GM13976 (cell line): Measurements from ENCODE around the gene MEN1.
"Not testable (repeated sequence)": the region's sequence is repeated elsewhere in the genome, so short reads cannot be mapped to it uniquely, and the experiment has no call there.

ENCODE experiments used
- DNase-seq: peaks from one replicate; pipeline ENCODE4 v3.0.0; 2012; ENCODE audit warnings: low spot score
- CTCF ChIP-seq: IDR thresholded peaks from 2 replicates; pipeline ENCODE4 v1.5.1; 2012; ENCODE audit warnings: borderline replicate concordance, mild to moderate bottlenecking; ENCODE audit not compliant: insufficient read depth; ENCODE audit errors: extremely low read depth, missing control alignments, control extremely low read depth
- in situ Hi-C: fragments of 300-500 bp; cut with MboI; formaldehyde crosslinking; loops from one replicate; pipeline ENCODE4 v1.12.0; 2022; ENCODE audit warnings: low sequenced_read_pairs, mixed read lengths, inconsistent platforms; ENCODE audit not compliant: unreplicated experiment

Gene MEN1

GRCh38 chr11:64817476-64817875 lies 7.1 kb upstream of the MEN1 start:
- in situ Hi-C loops = no loop called here
- TF ChIP-seq CTCF = no peak
- DNase-seq = no peak

- DNase-seq, in situ Hi-C loops: not testable (repeated sequence)
Measured at GRCh38 chr11:64815433-64815832, 5.1 kb upstream of the MEN1 start.

GRCh38 chr11:64814712-64815187 lies 4.4 kb upstream of the MEN1 start:
- in situ Hi-C loops = no loop called here
- DNase-seq = no peak
- no peak for TF ChIP-seq CTCF

GRCh38 chr11:64813826-64814225 lies 3.5 kb upstream of the MEN1 start:
- in situ Hi-C loops = no loop called here
- DNase-seq = no peak
- TF ChIP-seq CTCF = no peak

GRCh38 chr11:64810891-64811272 lies 531 bp upstream of the MEN1 start:
- in situ Hi-C loops = no loop called here
- TF ChIP-seq CTCF = no peak
- DNase-seq = no peak

- in situ Hi-C loops = no loop called here
- no peak for TF ChIP-seq CTCF
- peak; percentile 58 for DNase-seq
Measured at GRCh38 chr11:64809781-64810241, 540 bp downstream of the MEN1 start.

GRCh38 chr11:64805481-64805880 lies 4.9 kb downstream of the MEN1 start:
- no peak for TF ChIP-seq CTCF
- in situ Hi-C loops = no loop called here
- no peak for DNase-seq
